NCI-H345 treated with DMSO at 0.1 percent for 48 hours (cell line): ENCODE measurements around the gene ECT2L.
"Not testable (repeated sequence)": the region's sequence is repeated elsewhere in the genome, so short reads cannot be mapped to it uniquely, and the experiment has no call there.

ENCODE experiments used
- DNase-seq: peaks from one replicate; lab custom pipeline; 2025; ENCODE audit not compliant: unreplicated experiment; lab: John Stamatoyannopoulos, UW

The ECT2L gene

GRCh38 chr6:138926579-138926978, 130.7 kb downstream of the ECT2L start:
- no peak for DNase-seq

- no peak for DNase-seq
These were observed 135.8 kb downstream of the ECT2L start for GRCh38 chr6:138931660-138932059.

- not testable (repeated sequence) for DNase-seq
These were observed 141.0 kb downstream of the ECT2L start for GRCh38 chr6:138936873-138937272.

- no peak for DNase-seq
These were observed 147.3 kb downstream of the ECT2L start for GRCh38 chr6:138943089-138943625.

- DNase-seq: no peak
These were observed 148.5 kb downstream of the ECT2L start for GRCh38 chr6:138944412-138944811.

- no peak for DNase-seq
These were observed 149.5 kb downstream of the ECT2L start for GRCh38 chr6:138945354-138945753.

- no peak for DNase-seq
These were observed 152.1 kb downstream of the ECT2L start for GRCh38 chr6:138948004-138948403.

- no peak for DNase-seq
These were observed 152.8 kb downstream of the ECT2L start for GRCh38 chr6:138948546-138949179.

GRCh38 chr6:138953451-138953850, 157.6 kb downstream of the ECT2L start:
- DNase-seq: no peak
